Measurements from ENCODE around the gene NEDD9.

DNA sequence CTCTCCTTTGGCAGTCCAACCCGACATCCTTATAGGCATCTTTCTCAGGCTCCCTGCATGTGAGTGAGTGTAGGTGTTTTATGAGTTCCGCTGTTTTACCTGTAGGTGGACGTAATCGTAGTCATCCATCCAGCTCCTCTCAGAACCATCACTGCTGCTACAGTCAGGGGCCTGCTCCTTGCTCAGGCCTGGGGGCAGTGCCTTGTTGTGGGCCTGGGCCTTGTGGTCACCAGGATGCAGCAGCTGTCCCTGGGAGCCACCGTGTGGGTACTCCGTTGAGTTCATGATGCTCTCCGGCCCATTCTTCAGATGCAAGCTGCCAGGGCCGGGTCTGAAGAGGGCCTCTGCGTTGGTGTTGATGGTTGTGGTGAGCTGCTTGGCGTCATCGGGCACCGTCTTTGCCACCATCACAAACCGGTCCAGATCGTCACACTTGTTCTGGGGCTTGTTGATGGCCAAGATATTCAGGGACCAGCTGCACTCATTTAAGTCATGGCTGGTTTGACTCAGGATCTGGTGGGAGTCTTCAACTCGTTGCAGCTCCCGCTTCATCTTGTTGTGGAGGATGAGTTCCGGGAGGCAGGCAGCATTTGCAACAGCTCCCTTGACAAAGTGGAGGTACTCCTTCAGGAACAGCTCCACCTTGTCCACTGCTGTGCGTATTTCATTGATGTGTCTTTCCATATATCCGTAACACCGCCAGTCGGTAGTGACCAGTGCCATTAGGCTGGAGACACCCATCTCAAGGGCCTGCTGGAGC lies 42.4 kb downstream of the NEDD9 start:
- TF ChIP-seq EGR1 (IDR thresholded peaks at IDR 0.05) (no peak), CREB1 (IDR thresholded peaks at IDR 0.05; ENCODE audit: low read depth) (no peak), REST (IDR thresholded peaks at IDR 0.05; ENCODE audit: low read depth) (no peak), YY1 (IDR thresholded peaks at IDR 0.05; ENCODE audit: low read depth) (no peak), TCF12 (IDR thresholded peaks at IDR 0.05; ENCODE audit: low read depth) (no peak), ZBTB7A (IDR thresholded peaks at IDR 0.05; ENCODE audit: low read depth) (no peak), EP300 (IDR thresholded peaks at IDR 0.05; ENCODE audit: borderline replicate concordance) (no peak), USF1 (IDR thresholded peaks at IDR 0.05) (no peak), RAD21 (IDR thresholded peaks at IDR 0.05; ENCODE audit: low read depth) (no peak)
- TF ChIP-seq, protein P1, sequence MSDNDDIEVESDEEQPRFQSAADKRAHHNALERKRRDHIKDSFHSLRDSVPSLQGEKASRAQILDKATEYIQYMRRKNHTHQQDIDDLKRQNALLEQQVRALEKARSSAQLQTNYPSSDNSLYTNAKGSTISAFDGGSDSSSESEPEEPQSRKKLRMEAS (IDR thresholded peaks at IDR 0.05) = no peak

Measured in Ishikawa (cell line).